OCI-LY7 (cell line): ENCODE results near the gene CCNG2. TPM values are rescaled to one million over a fixed set of nuclear protein-coding genes. Genes with fewer than 3 reads are reported as not detected.

Source experiments
- BruUV-seq: library from RNA; stranded (reverse); fragments of 400-500 nt; replicated peaks from 2 replicates; lab custom pipeline; 2021; lab: Mats Ljungman, UMichigan
- CTCF ChIA-PET: fragments of 300-600 bp; sonication (Branson Sonifier 250); formaldehyde crosslinking; loops from one replicate; lab custom pipeline; 2022; ENCODE audit warnings: antibody characterized with exemption; ENCODE audit not compliant: unreplicated experiment; lab: Charles Lee
- POLR2A ChIA-PET: fragments of 300-600 bp; sonication (Branson Sonifier 250); formaldehyde crosslinking; loops from one replicate; lab custom pipeline; 2022; ENCODE audit warnings: antibody characterized with exemption; lab: Charles Lee
- DNase-seq: peaks from one replicate; pipeline ENCODE4 v3.0.0-alpha.2; 2015; ENCODE audit warnings: low spot score
- H2AFZ ChIP-seq: fragments of 200-600 bp; sonication (generic), shearing (Covaris generic); 2 replicates; pipeline ENCODE4 v1.6.1; 2014; ENCODE audit warnings: mild to moderate bottlenecking, antibody characterized with exemption, low read length, moderate library complexity
- H3K27ac ChIP-seq: fragments of 200-600 bp; sonication (generic); 2 replicates; pipeline ENCODE4 v1.5.1; 2014; ENCODE audit warnings: mixed run types, low read depth, mild to moderate bottlenecking, moderate library complexity, low read length, inconsistent platforms; ENCODE audit not compliant: poor library complexity, severe bottlenecking
- H3K36me3 ChIP-seq: fragments of 200-600 bp; sonication (generic); 2 replicates; pipeline ENCODE4 v1.6.1; 2014; ENCODE audit warnings: mild to moderate bottlenecking, antibody characterized with exemption, low read length, moderate library complexity, mixed read lengths; ENCODE audit not compliant: insufficient read depth
- H3K4me1 ChIP-seq: fragments of 200-600 bp; sonication (generic); 2 replicates; pipeline ENCODE4 v1.5.1; 2014; ENCODE audit warnings: mild to moderate bottlenecking, low read length; ENCODE audit not compliant: insufficient read depth, poor library complexity, severe bottlenecking
- H3K4me2 ChIP-seq: fragments of 200-600 bp; sonication (generic); 2 replicates; pipeline ENCODE4 v1.6.1; 2014; ENCODE audit warnings: mild to moderate bottlenecking, low read length
- H3K4me3 ChIP-seq: fragments of 200-600 bp; sonication (generic); 2 replicates; pipeline ENCODE4 v1.5.1; 2014; ENCODE audit warnings: mild to moderate bottlenecking, low read depth, low read length; ENCODE audit not compliant: poor library complexity, severe bottlenecking
- H3K79me2 ChIP-seq: fragments of 200-600 bp; sonication (generic); 2 replicates; pipeline ENCODE4 v1.6.1; 2016; ENCODE audit warnings: low read depth, mild to moderate bottlenecking, low read length, moderate library complexity, mixed read lengths; ENCODE audit not compliant: insufficient read depth
- H3K9me2 ChIP-seq: fragments of 200-600 bp; sonication (generic); 2 replicates; pipeline ENCODE4 v1.6.1; 2016; ENCODE audit warnings: mild to moderate bottlenecking, low read length, mixed read lengths; ENCODE audit not compliant: insufficient read depth
- H3K9me3 ChIP-seq: fragments of 200-600 bp; sonication (generic); 2 replicates; pipeline ENCODE4 v1.6.1; 2014; ENCODE audit warnings: mild to moderate bottlenecking, mixed run types, low read length, mixed read lengths
- H4K20me1 ChIP-seq: fragments of 200-600 bp; sonication (generic); 2 replicates; pipeline ENCODE4 v1.6.1; 2014; ENCODE audit warnings: mild to moderate bottlenecking, antibody characterized with exemption, low read length, moderate library complexity, mixed read lengths; ENCODE audit not compliant: insufficient read depth
- EZH2phosphoT487 ChIP-seq: fragments of 200-600 bp; sonication (generic); IDR thresholded peaks from 2 replicates; pipeline ENCODE4 v1.6.1; 2018; ENCODE audit warnings: low read depth, borderline replicate concordance, mild to moderate bottlenecking, mixed run types, antibody characterized with exemption, low read length, moderate library complexity, mixed read lengths
- intact Hi-C: fragments of 100-400 bp; cut with micrococcal nuclease; formaldehyde crosslinking; loops from one replicate; pipeline ENCODE4 v1.10.0; 2022; ENCODE audit not compliant: unreplicated experiment
- total RNA-seq, 2 experiments: library from RNA; depleted of rRNA in 1 of 2; stranded (reverse); fragments of >200 nt in 1 of 2; shearing (Covaris generic) in 1 of 2; gene quantifications; 2 replicates each; pipeline ENCODE4 v1.2.3, GENCODE V29; 2014 to 2022
- TF ChIP-seq, protein P1 (sequence below): fragments of 200-600 bp; sonication (generic); conservative IDR thresholded peaks from 2 replicates; pipeline ENCODE4 v1.5.1; 2014; ENCODE audit warnings: mild to moderate bottlenecking, antibody characterized with exemption, low read length, moderate library complexity, mixed read lengths

CCNG2 gene
- total RNA-seq, 2 experiments from 2014 or later: 16.6 to 87.4 TPM

DNA sequence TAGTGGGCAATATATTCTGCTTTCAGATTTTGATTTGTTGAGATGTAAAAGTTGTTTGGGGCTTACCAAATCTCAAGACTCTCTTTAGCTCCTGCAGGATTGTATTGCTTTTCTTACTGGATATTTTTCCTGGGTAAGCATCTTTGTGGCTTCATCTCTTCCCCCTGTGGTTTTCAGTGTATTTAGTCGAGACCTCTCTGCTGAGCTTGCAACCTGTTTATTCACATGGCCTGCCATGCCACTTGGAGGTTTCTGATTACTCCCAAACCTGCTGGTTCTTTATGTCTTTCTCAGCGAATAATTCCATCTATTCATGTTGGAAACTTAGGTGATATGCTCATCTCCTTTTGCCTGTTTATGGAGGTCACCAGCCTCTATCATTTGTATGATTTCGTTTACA is 10.9 kb downstream of the CCNG2 start:
- H3K79me2 ChIP-seq: no peaks in the 10 kb centered on the region
- H4K20me1 ChIP-seq: no peaks in the 10 kb centered on the region
- TF ChIP-seq EZH2phosphoT487: no peak
- TF ChIP-seq, protein P1, sequence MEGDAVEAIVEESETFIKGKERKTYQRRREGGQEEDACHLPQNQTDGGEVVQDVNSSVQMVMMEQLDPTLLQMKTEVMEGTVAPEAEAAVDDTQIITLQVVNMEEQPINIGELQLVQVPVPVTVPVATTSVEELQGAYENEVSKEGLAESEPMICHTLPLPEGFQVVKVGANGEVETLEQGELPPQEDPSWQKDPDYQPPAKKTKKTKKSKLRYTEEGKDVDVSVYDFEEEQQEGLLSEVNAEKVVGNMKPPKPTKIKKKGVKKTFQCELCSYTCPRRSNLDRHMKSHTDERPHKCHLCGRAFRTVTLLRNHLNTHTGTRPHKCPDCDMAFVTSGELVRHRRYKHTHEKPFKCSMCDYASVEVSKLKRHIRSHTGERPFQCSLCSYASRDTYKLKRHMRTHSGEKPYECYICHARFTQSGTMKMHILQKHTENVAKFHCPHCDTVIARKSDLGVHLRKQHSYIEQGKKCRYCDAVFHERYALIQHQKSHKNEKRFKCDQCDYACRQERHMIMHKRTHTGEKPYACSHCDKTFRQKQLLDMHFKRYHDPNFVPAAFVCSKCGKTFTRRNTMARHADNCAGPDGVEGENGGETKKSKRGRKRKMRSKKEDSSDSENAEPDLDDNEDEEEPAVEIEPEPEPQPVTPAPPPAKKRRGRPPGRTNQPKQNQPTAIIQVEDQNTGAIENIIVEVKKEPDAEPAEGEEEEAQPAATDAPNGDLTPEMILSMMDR: no peak
- POLR2A ChIA-PET: interaction anchor here (0.9 kb wide), 1 partner anchor 20 kb away, joined by 3 read pairs; no protein-coding TSS in a partner anchor
- H2AFZ ChIP-seq: no peak overlapping the region
- CTCF ChIA-PET: no interaction called here
- intact Hi-C loops: no loop called here
- H3K4me1 ChIP-seq: no peaks in the 10 kb centered on the region
- no peak for DNase-seq
- H3K36me3 ChIP-seq: peaks cover 80% of the 10 kb centered on the region
- no peaks in the 10 kb centered on the region for H3K9me3 ChIP-seq
- H3K9me2 ChIP-seq: no peaks in the 10 kb centered on the region
- no TSS peak for BruUV-seq
- no peak overlapping the region for H3K27ac ChIP-seq
- H3K4me2 ChIP-seq: no peak overlapping the region
- no peak overlapping the region for H3K4me3 ChIP-seq

DNA sequence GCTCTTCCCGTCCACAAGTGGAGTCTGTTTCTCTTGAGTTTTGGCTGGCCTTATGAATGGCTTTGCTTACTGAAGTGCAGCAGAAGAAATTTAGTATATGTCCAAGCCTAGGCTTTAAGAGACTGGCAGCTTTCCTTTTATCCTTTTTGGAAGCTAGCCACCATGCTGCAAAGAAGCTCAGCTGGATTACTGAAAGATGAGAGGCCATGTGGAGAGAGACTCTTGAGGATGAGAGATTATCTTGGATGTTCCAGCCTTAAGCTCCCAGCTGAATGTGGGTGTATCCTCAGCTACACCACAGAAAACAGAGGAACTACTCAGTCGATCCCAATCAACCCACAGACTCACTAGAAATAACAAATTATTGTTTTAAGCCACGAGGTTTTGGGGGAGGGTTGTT is 12.5 kb downstream of the CCNG2 start:
- ChIA-PET POLR2A (interaction anchor here (1.0 kb wide), 1 partner anchor 10 kb away, joined by 4 read pairs; no protein-coding TSS in a partner anchor), CTCF (no interaction called here)
- Histone ChIP-seq H3K9me3 (no peaks in the 10 kb centered on the region), H4K20me1 (no peaks in the 10 kb centered on the region), H3K79me2 (no peaks in the 10 kb centered on the region), H3K9me2 (no peaks in the 10 kb centered on the region), H3K4me2 (no peak overlapping the region), H2AFZ (no peak overlapping the region), H3K4me1 (no peaks in the 10 kb centered on the region), H3K4me3 (no peak overlapping the region), H3K36me3 (peaks cover 64% of the 10 kb centered on the region), H3K27ac (no peak overlapping the region)
- no TSS peak for BruUV-seq
- no peak for DNase-seq
- intact Hi-C loops: no loop called here
- TF ChIP-seq, protein P1: no peak
- TF ChIP-seq EZH2phosphoT487: no peak

DNA sequence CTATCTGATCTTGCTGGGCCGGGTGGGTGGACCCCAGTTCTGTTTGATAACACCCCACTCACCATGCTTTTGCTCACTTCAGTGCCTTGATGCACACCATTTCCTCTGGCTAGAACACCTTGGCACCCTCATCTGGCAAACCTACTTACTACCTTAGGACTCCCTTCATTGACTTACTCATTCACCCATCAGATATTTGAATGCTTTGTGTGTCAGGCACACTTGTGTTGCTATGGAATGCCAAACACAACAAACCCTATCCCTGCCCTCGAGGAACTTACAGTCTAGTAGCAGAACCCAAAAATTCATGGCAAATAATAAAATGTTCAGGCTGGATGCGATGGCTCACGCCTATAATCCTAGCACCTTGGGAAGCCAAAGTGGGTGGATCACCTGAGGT is 13.9 kb downstream of the CCNG2 start:
- ChIA-PET POLR2A (interaction anchor here (0.6 kb wide), 1 partner anchor 1450 kb away, joined by 3 read pairs; no protein-coding TSS in a partner anchor), CTCF (no interaction called here)
- intact Hi-C loops: no loop called here
- no peak overlapping the region for H3K4me2 ChIP-seq
- no peaks in the 10 kb centered on the region for H3K79me2 ChIP-seq
- H3K36me3 ChIP-seq: peaks cover 49% of the 10 kb centered on the region
- TF ChIP-seq EZH2phosphoT487: no peak
- TF ChIP-seq, protein P1: no peak
- H3K9me3 ChIP-seq: no peaks in the 10 kb centered on the region
- H3K4me1 ChIP-seq: no peaks in the 10 kb centered on the region
- H3K4me3 ChIP-seq: no peak overlapping the region
- no peak overlapping the region for H2AFZ ChIP-seq
- H3K27ac ChIP-seq: no peak overlapping the region
- no peaks in the 10 kb centered on the region for H3K9me2 ChIP-seq
- DNase-seq: no peak
- no TSS peak for BruUV-seq
- H4K20me1 ChIP-seq: no peaks in the 10 kb centered on the region
